DND-41 (cell line): ENCODE measurements around the gene FSIP1.

Experiments used
- CTCF ChIP-seq: IDR thresholded peaks from 2 replicates; pipeline ENCODE4 v1.5.1; 2012; ENCODE audit warnings: borderline replicate concordance, low read length, moderate library complexity, mild to moderate bottlenecking; ENCODE audit not compliant: poor library complexity, severe bottlenecking; ENCODE audit errors: extremely low read depth
- EZH2 ChIP-seq: IDR thresholded peaks from 3 replicates; pipeline ENCODE4 v1.6.1; 2012; ENCODE audit warnings: borderline replicate concordance, low read depth, mild to moderate bottlenecking, moderate library complexity, low read length, inconsistent platforms; ENCODE audit not compliant: severe bottlenecking

DNA sequence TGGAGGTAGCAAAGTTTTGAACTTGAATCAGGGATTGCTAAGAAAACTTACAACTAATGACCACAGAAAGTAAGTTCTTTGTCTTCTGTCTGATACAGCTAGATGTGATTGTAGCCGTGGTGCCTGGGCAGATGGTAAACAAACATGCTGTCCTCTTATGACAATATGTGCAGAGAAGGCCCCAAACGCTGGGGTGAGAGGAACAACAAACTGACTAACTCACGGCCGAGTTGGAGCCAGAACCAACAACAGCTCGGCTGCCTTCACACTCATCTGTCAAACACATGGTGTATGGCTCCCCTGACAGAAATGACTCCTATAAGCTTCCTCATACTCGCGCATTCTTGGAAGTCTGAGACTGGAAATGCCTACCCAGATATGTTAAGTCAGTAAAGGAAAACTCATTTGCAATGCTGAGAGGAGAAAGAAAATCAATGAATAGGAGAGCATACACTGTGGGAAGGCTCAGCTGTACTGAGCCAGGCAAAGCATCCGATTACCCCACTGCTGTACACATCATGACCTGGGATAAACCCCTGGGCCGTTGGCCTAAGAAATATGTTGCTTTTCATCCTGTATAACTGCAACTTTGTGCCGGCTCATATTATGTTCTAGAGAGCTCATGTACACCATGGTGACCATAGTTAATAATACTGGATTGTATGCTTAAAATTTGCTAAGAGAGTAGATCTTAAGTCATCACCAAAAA, 196.1 kb downstream of the FSIP1 start:
- TF ChIP-seq EZH2: no peak
- TF ChIP-seq CTCF: no peak
